CD4-positive, alpha-beta T cell (primary cell): ENCODE results near the gene GAS6. TPM values are rescaled to one million over a fixed set of nuclear protein-coding genes. Genes with fewer than 3 reads are reported as not detected.

Source experiments
- ATAC-seq: fragments of 200-7000 bp; cut with Tn5 transposase; one replicate; pipeline ENCODE4 v1.10.0; 2022; ENCODE audit warnings: mild to moderate bottlenecking; ENCODE audit not compliant: poor library complexity
- CTCF ChIA-PET: fragments of 350-600 bp; sonication (Branson Sonifier 250); formaldehyde crosslinking; loops from one replicate; lab custom pipeline; 2021; ENCODE audit warnings: antibody characterized with exemption, inconsistent platforms; lab: Charles Lee
- POLR2A ChIA-PET: fragments of 350-600 bp; sonication (Branson Sonifier 250); formaldehyde crosslinking; loops from one replicate; lab custom pipeline; 2021; ENCODE audit warnings: antibody characterized with exemption, inconsistent platforms; lab: Charles Lee
- DNase-seq, 14 experiments: peaks; one replicate each; pipeline ENCODE4 v3.0.0-alpha.2; 2013 to 2020; ENCODE audit warnings: mixed read lengths in 2 of 14
- H3K27ac ChIP-seq, 2 donors: one replicate each; pipeline versions ENCODE4 v1.5.1 to v1.7.0; 2013; ENCODE audit warnings: low read length in 2 of 2, low read depth in 1 of 2, mild to moderate bottlenecking in 1 of 2
- H3K27me3 ChIP-seq, 2 experiments: 1 replicate in 1 of 2; 2 replicates in 1 of 2; pipeline versions ENCODE4 v1.6.1 to v1.7.0; 2013; ENCODE audit warnings: low read length in 2 of 2, control low read depth in 1 of 2, mild to moderate bottlenecking in 1 of 2, moderate library complexity in 1 of 2; ENCODE audit not compliant: insufficient read depth in 2 of 2, control insufficient read depth in 1 of 2
- H3K36me3 ChIP-seq: one replicate; pipeline ENCODE4 v1.6.1; 2013; ENCODE audit warnings: low read length, control low read depth; ENCODE audit not compliant: insufficient read depth
- H3K4me1 ChIP-seq: one replicate; pipeline ENCODE4 v1.6.1; 2013; ENCODE audit warnings: low read length, control low read depth; ENCODE audit not compliant: insufficient read depth
- H3K4me3 ChIP-seq: one replicate; pipeline ENCODE4 v1.5.1; 2013; ENCODE audit warnings: mild to moderate bottlenecking, low read length, moderate library complexity
- H3K9me3 ChIP-seq, 2 experiments: 1 replicate in 1 of 2; 2 replicates in 1 of 2; pipeline versions ENCODE4 v1.6.1 to v1.7.0; 2013; ENCODE audit warnings: low read length in 2 of 2, mild to moderate bottlenecking in 2 of 2, control low read depth in 1 of 2, moderate library complexity in 1 of 2; ENCODE audit not compliant: control insufficient read depth in 1 of 2, insufficient read depth in 1 of 2
- H3K27ac Mint-ChIP-seq: one replicate; pipeline ENCODE4 v1.8.0; 2020; ENCODE audit warnings: mixed read lengths
- H3K27me3 Mint-ChIP-seq: one replicate; pipeline ENCODE4 v1.8.0; 2021; ENCODE audit warnings: mixed read lengths
- H3K36me3 Mint-ChIP-seq: one replicate; pipeline ENCODE4 v1.8.0; 2021; ENCODE audit warnings: low read depth, mixed read lengths
- H3K4me1 Mint-ChIP-seq: one replicate; pipeline ENCODE4 v1.8.0; 2021; ENCODE audit warnings: low read depth, mixed read lengths
- H3K4me3 Mint-ChIP-seq: one replicate; pipeline ENCODE4 v1.8.0; 2020; ENCODE audit warnings: mild to moderate bottlenecking, mixed read lengths
- H3K9me3 Mint-ChIP-seq: one replicate; pipeline ENCODE4 v1.8.0; 2020; ENCODE audit warnings: mixed read lengths
- CTCF ChIP-seq: fragments of 200-600 bp; IDR thresholded peaks from one replicate; pipeline ENCODE4 v1.8.0; 2022; ENCODE audit warnings: antibody characterized with exemption, mild to moderate bottlenecking
- intact Hi-C, 2 experiments: fragments of 100-400 bp; cut with DNase I in 1 of 2; cut with micrococcal nuclease in 1 of 2; formaldehyde crosslinking; loops; one replicate each; pipeline versions ENCODE4 v1.15.1 to v1.9.0; 2023 to 2025; cut with DNase I, micrococcal nuclease
- total RNA-seq, 174 experiments: library from RNA in 2 of 174; stranded (reverse) in 2 of 174; gene quantifications; one replicate each; pipeline ENCODE4 v1.2.3 and lab custom pipeline; 2021 to 2026

Gene GAS6
- total RNA-seq, 2 experiments from 2014 or later: 0.52 to 1.0 TPM

DNA sequence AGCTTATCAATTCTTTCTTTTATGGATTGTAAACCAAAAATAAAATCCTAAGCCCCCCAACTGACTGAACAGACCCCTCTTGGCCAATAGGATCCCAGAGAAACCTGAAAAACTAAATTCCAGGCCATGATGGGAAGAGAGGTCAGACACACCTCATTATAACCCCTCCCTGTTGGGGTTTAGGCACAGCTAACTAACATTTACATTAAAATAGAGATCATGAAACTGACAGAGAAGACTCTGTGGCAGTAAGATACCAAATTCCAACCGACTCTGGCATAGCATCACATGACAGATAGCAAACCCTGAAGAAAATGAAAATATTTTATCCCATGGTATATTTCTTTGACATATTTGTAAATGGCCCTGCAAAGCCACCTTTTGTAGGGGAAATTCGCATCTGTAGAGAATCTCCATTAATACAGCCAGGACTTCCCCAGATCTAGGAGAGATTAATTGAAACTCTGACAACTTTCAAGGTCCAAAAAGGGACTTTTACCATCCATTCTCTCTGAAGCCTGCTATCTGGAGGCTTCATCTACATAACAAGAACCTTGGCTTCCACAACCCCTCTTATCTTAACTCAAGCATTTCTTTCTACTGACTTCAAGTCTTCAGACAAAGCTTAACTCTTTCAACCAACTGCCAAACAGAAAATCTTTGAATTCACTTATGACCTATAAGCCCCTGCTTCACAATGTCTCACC lies 27.1 kb upstream of the GAS6 start:
- Mint-ChIP-seq H3K9me3 (no peaks in the 10 kb centered on the region), H3K4me3 (no peak overlapping the region), H3K27ac (no peak overlapping the region), H3K36me3 (no peaks in the 10 kb centered on the region), H3K27me3 (peaks cover 24% of the 10 kb centered on the region), H3K4me1 (no peaks in the 10 kb centered on the region)
- ATAC-seq: no peak
- no peaks in the 10 kb centered on the region for H3K9me3 ChIP-seq
- DNase-seq: no peak
- H3K27me3 ChIP-seq: no peaks in the 10 kb centered on the region
- H3K36me3 ChIP-seq: no peaks in the 10 kb centered on the region
- POLR2A ChIA-PET: no interaction called here
- no peaks in the 10 kb centered on the region for H3K4me1 ChIP-seq
- intact Hi-C loops: no loop called here
- no peak for TF ChIP-seq CTCF
- H3K4me3 ChIP-seq: no peak overlapping the region
- H3K27ac ChIP-seq: no peak overlapping the region
- CTCF ChIA-PET: no interaction called here

GRCh38 chr13:113889467-113889866 lies 25.6 kb upstream of the GAS6 start:
- no peak overlapping the region for H3K27ac Mint-ChIP-seq
- H3K9me3 Mint-ChIP-seq: no peaks in the 10 kb centered on the region
- Histone ChIP-seq H3K9me3 (no peaks in the 10 kb centered on the region), H3K27ac (no peak overlapping the region), H3K4me3 (no peak overlapping the region), H3K36me3 (no peaks in the 10 kb centered on the region), H3K27me3 (no peaks in the 10 kb centered on the region), H3K4me1 (no peaks in the 10 kb centered on the region)
- no peak for TF ChIP-seq CTCF
- intact Hi-C loops: no loop called here
- DNase-seq (no peak), ATAC-seq (no peak)
- no peaks in the 10 kb centered on the region for H3K36me3 Mint-ChIP-seq
- peaks cover 17% of the 10 kb centered on the region for H3K27me3 Mint-ChIP-seq
- ChIA-PET CTCF (no interaction called here), POLR2A (no interaction called here)
- no peak overlapping the region for H3K4me3 Mint-ChIP-seq
- H3K4me1 Mint-ChIP-seq: no peaks in the 10 kb centered on the region

GRCh38 chr13:113888701-113889330 lies 24.9 kb upstream of the GAS6 start:
- Histone ChIP-seq H3K4me3 (no peak overlapping the region), H3K27me3 (no peaks in the 10 kb centered on the region), H3K36me3 (no peaks in the 10 kb centered on the region), H3K27ac (no peak overlapping the region), H3K9me3 (no peaks in the 10 kb centered on the region), H3K4me1 (no peaks in the 10 kb centered on the region)
- no peaks in the 10 kb centered on the region for H3K36me3 Mint-ChIP-seq
- no peak overlapping the region for H3K4me3 Mint-ChIP-seq
- no peak overlapping the region for H3K27ac Mint-ChIP-seq
- peaks cover 13% of the 10 kb centered on the region for H3K27me3 Mint-ChIP-seq
- H3K9me3 Mint-ChIP-seq: no peaks in the 10 kb centered on the region
- DNase-seq: no peak
- no peak for TF ChIP-seq CTCF
- POLR2A ChIA-PET: no interaction called here
- intact Hi-C loops: no loop called here
- no peaks in the 10 kb centered on the region for H3K4me1 Mint-ChIP-seq
- CTCF ChIA-PET: no interaction called here
- ATAC-seq: no peak
